ENCODE data around the gene SPOPL.
"Not testable (repeated sequence)": the region's sequence is repeated elsewhere in the genome, so short reads cannot be mapped to it uniquely, and the experiment has no call there.

The SPOPL gene

GRCh38 chr2:138494265-138494966, 7.2 kb upstream of the SPOPL start:
- DNase-seq (ENCODE audit: low read depth in 3 of 3) = no peak

GRCh38 chr2:138495384-138495783, 6.2 kb upstream of the SPOPL start:
- DNase-seq (ENCODE audit: low read depth in 3 of 3) = no peak

DNA sequence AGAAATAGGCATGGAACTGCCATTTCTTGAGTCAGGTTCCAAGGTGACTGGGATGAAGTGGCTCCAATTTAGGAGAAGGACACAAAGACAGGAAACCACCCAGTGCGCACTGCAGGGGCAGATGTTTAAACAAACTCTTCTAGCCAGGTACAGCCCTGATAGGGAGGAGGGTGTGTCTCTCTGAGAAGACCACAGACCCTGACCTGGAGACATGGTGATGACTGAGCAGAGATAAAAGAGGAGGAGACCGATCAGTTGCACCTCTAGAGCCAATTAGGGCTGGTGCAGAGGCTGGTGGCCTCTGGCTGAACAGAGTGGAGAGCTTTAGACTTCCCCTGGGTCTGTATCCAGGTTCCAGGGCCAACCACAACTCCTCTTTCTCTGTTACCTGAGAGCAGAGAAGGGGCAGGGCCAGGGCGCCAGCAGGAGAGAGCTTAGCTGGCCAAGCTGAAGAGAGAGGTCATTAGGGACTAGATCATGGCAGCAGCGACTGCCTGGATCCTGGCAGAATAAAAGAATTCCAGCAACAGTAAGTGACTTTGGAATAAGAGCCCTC, 5.4 kb upstream of the SPOPL start:
- DNase-seq (ENCODE audit: low read depth in 3 of 3) = no peak

- no peak for DNase-seq (ENCODE audit: low read depth in 3 of 3)
These were observed 4.3 kb upstream of the SPOPL start for GRCh38 chr2:138497294-138497693.

- DNase-seq (ENCODE audit: low read depth in 3 of 3) = no peak
These were observed 1.9 kb upstream of the SPOPL start for GRCh38 chr2:138499684-138500083.

DNA sequence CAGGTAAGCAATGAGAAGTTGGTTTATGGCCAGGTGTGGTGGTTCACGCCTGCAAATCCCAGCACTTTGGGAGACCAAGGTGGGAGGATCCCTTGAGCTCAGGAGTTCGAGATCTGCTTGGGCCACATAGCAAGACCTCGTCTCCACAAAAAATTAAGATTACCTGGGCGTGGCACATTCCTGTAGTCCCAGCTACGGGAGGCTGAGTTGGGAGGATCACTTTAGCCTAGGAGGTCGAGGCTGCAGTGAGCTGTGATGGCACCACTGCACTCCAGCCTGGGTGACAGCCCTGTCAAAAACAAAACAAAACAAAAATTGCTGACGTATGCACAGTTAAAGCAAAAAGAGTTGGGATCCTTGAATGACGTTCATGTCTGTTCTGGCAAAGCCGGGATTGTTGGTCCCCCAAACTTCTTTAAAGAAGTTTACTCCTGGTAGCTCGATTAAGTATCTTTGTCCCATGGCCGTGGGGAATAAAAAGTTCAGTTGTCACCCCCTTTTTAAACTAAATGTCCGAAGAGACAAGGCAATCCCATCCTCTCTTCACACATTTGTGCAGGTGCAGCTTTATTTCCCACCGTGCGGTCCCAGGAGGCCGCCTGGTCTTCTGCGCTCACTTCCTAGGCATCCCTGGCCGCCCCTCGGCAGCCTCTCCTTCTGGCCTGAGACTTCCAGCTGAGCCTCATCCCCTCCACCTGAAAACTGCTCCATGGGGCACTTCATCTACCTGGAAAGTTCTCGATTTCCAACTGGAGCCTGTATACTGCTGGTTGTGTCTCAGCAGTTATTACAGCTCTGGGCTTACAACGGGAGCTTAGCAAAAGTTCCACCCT, 762 bp upstream of the SPOPL start:
- no peak for DNase-seq (ENCODE audit: low read depth in 3 of 3)

DNA sequence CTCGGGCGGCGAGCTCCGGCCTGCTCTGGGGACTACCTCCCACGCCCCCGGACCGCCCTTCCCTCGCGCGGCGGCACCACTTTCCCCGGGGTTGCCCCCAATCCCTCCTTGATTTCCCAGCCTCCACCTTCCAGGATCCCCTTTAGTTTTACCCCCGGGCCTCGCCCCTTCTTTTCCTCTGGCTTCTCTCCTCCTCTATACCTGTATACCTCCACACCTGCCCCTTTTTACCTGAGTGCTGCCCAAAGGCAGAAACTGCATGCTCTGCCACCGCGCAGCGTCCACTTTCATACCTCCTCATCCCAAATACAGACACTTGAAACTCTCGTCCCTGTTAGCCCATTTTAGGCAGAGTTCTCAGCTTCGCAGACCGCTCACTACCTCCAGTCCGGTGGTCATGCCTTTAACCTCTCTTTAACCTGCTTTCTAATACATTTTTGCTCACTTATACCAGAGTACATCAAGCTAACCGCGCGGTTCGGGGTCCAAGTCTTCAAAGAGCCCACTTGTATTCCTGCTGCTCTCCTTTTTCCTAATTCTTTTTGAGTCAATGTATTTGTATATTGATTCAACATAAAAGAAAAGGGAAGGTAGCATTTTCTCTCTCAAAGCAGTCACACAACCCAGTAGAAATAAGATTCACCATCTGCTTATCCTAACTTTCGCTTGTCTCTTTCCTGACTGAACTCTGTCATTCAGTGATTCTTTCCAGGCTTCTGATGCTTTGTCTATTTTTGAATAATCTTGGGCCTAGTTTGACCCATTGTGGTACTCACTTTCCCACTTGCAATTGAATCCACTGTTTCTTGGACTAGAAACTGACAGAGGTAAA, 901 bp downstream of the SPOPL start:
- no peak for DNase-seq (ENCODE audit: low read depth in 3 of 3)

- DNase-seq (ENCODE audit: low read depth in 3 of 3) = no peak
These were observed 1.5 kb downstream of the SPOPL start for GRCh38 chr2:138503087-138503442.

GRCh38 chr2:138503652-138504051, 2.1 kb downstream of the SPOPL start:
- DNase-seq (ENCODE audit: low read depth in 3 of 3) = no peak

DNA sequence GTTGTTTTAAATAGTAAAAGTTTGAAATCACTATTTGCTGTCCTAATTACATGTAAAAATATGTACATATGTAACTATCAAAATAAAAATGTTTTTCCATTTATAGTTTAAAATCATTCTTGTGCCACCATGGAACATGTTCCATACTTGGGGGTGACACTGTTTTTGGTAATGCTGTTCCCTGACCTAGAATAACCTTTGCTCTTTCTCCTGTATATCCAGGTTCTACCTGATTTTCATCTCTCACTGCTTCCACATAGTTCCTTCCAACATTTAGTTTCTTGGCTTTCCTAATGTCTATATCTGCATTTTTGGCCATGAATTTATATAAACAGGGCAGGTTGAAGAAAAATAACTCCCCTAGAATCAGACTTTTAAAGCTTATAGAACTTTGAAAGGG, 2.5 kb downstream of the SPOPL start:
- no peak for DNase-seq (ENCODE audit: low read depth in 3 of 3)

DNA sequence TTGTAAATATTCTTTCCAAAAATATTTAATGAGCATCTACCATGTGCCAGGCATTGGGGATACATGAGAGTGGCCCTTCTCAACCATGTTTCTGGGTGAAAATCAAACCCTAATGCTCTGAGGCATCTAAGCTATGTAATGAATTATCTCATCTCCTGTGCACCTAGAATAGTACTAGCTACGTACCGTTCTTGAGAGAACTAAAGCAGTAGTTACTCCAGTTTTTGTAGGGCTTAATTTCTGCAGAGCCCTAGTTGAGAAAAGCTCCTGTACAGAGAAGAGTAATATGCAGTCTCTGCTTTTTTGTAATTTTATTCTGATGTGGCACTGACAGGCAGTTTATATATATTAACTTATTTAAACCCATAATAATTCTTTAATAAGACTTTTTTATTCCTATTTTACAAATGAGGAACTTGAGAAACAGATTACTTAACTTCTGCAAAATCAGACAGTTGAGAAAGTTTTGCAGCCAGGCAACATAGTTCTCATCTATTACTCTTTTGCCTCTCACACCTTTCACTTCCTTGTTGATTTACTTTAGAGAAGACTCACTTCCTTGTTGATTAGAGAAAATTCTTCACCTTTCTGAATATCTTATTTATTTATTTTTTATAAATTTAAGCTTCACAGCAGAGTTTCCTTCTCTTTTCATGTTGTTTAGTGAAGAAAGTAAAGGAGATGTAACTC, 3.1 kb downstream of the SPOPL start:
- no peak for DNase-seq (ENCODE audit: low read depth in 3 of 3)

DNA sequence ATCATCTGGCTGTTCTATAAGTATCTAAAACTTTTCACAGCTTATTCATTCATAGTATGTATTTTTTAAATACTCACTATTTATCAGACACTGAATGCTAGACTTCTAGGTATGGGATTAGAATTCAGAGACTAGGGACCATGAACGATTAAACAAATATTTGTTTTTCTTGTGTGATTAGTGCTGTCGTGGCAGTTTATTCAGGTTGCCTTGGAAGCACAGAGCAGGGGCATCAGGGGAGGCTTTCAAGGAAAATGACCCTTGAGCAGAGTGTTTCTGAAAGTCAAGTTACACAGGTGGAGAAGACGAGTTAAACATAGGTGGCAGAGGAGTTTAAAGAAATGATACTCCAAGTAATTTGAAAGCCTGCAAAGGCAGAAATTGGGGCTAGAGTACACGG, 5.7 kb downstream of the SPOPL start:
- no peak for DNase-seq (ENCODE audit: low read depth in 3 of 3)

DNA sequence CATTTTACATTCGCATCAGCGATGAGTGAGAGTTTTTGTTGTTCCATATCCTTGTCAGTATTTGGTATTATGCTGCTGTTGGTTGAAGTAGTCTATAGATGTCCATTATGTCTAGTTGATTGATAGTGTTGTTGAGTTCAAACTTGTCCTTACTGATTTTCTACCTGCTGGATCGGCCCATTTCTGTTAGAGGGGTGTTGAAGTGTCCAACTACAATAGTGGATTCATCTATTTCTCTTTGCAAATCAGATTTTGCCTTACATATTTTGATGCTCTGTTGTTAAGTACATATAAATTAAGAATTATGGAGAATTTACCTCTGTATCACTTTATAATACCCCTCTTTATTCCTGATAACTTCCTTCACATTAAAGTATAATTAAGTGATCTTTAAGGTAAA, 8.7 kb downstream of the SPOPL start:
- no peak for DNase-seq (ENCODE audit: low read depth in 3 of 3)

DNA sequence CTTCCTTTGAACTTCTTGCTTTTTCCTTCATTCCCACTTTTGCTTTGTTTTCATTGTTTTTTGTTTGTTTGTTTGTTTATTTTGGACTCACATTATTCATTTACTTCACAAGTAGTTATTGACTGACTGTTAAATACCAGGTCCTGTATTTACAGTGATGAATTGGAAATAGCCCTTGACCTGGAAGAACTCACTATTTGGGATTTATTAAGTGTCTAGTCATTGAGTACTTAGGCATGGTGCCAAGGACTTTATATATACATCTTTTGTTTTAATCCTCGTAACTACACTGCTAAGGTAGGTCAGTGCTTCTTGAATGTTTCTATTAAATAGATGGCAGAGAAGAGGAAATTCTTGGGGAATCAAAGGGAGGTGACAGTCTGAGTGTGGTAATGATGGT, 11.1 kb downstream of the SPOPL start:
- no peak for DNase-seq (ENCODE audit: low read depth in 3 of 3)

DNA sequence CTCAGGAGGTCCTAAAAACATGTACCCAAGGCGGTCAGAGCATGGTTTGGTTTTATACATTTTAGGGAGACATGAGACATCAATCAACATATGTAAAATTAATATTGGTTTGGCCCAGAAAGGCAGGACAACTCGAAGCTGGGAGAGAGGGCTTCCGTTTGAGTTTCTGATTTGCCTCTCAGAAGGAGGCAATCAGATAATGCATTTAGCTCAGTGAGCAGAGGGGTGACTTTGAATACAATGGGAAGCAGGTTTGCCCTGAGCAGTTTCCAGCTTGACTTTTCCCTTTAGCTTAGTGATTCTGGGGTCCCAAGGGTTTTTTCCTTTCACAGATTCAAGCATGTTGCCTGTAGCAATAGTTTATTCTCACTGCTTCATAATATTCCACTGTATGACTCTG, 12.6 kb downstream of the SPOPL start:
- DNase-seq (ENCODE audit: low read depth in 3 of 3) = no peak

- DNase-seq (ENCODE audit: low read depth in 3 of 3) = no peak
These were observed 13.5 kb downstream of the SPOPL start for GRCh38 chr2:138515092-138515491.

GRCh38 chr2:138516030-138516704, 14.6 kb downstream of the SPOPL start:
- DNase-seq (ENCODE audit: low read depth in 3 of 3) = no peak

DNA sequence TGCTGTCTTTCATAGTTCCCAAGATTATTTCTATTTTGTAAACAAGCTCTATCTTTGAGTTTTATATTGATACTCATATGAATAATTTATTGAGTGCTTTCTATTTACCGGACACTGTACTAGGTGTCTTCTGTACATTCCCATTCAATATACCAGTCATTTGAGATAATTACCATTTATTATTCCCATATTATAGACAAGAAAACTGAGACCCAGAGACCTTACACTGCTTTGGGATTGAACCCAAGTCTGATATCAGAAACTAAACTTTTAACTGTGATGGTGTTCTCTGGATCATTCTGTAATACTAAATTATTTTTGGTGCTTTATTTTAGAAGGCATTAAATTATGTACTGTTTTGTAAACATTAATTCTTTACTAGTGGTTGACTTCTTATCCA, 17.3 kb downstream of the SPOPL start:
- DNase-seq (ENCODE audit: low read depth in 3 of 3) = no peak

DNA sequence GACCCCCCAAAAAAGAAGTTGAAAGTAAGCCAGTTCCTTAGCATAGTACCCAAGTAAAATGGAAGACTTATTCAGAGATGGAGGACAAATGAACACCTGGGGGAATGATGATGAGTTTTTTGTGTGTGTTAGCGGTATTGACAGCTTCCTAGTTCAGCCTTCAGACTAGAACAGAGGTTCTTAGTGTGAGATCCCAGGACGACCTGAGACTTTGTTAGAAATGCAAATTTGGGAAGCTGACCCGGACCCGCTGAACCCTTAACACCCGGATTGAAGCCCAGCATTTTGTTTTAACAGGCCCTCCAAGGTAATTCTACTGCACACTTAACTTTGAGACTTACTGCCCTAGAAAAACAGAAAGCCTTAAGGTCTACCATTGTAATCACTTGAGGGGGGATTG, 20.3 kb downstream of the SPOPL start:
- DNase-seq (ENCODE audit: low read depth in 3 of 3) = no peak

- no peak for DNase-seq (ENCODE audit: low read depth in 3 of 3)
These were observed 21.0 kb downstream of the SPOPL start for GRCh38 chr2:138522556-138522955.

- DNase-seq (ENCODE audit: low read depth in 3 of 3) = not testable (repeated sequence)
These were observed 21.6 kb downstream of the SPOPL start for GRCh38 chr2:138523018-138523672.
